Cardiac septum (tissue), 1 donor: ENCODE data around the gene TPO. TPM values are rescaled to one million over a fixed set of nuclear protein-coding genes. Genes with fewer than 3 reads are reported as not detected.
"Not testable (repeated sequence)": the region's sequence is repeated elsewhere in the genome, so short reads cannot be mapped to it uniquely, and the experiment has no call there.

Experiments used
- DNase-seq: peaks from one replicate; pipeline ENCODE4 v3.0.0-alpha.2; 2020; ENCODE audit warnings: low spot score
- intact Hi-C: fragments of 100-400 bp; cut with DNase I; formaldehyde crosslinking; loops from one replicate; pipeline ENCODE4 v1.14.0; 2022
- long read RNA-seq: library from polyadenylated mRNA; unstranded; transcript quantifications from one replicate; pipeline ENCODE4 v2.0.0, GENCODE V29; 2021
- total RNA-seq: library from RNA; stranded (reverse); fragmentation: NEBNext Ultra II Directional; extraction: Animal tissue kit (Norgen Biotek cat#: 25700); gene quantifications from one replicate; pipeline ENCODE4 v1.2.1, GENCODE V29; 2021
- donor health status: DM: no; HTN: no; CAD: no.

Gene TPO
- total RNA-seq = 11.8 TPM
- long read RNA-seq, partial matches to known transcripts = 2 of 6 reads
- long read RNA-seq, other reads (novel, unspliced or antisense) = 4 of 6 reads

- DNase-seq = no peak
- intact Hi-C loops = no loop called here
Measured at GRCh38 chr2:1413156-1413710, at the start of gene TPO. Gene TPO (plus strand): TSS chr2:1413463. CDS start chr2:1414409, 946 bp downstream.

GRCh38 chr2:1366546-1367134, 46.6 kb upstream of the TPO start:
- intact Hi-C loops = no loop called here
- DNase-seq = no peak

GRCh38 chr2:1367601-1368000, 45.7 kb upstream of the TPO start:
- no peak for DNase-seq
- intact Hi-C loops = no loop called here

- intact Hi-C loops = no loop called here
- no peak for DNase-seq
Measured at GRCh38 chr2:1369905-1370304, 43.4 kb upstream of the TPO start.

- intact Hi-C loops = no loop called here
- DNase-seq = no peak
Measured at GRCh38 chr2:1370461-1370860, 42.8 kb upstream of the TPO start.

- no peak for DNase-seq
- intact Hi-C loops = no loop called here
Measured at GRCh38 chr2:1371082-1371481, 42.2 kb upstream of the TPO start.

GRCh38 chr2:1373830-1374229, 39.4 kb upstream of the TPO start:
- intact Hi-C loops = no loop called here

GRCh38 chr2:1374287-1374686, 39.0 kb upstream of the TPO start:
- no peak for DNase-seq
- intact Hi-C loops = no loop called here

More at GRCh38 chr2:1373830-1374229, 39.4 kb upstream of the TPO start:
- DNase-seq = no peak

GRCh38 chr2:1375794-1376193, 37.5 kb upstream of the TPO start:
- intact Hi-C loops = no loop called here
- no peak for DNase-seq

GRCh38 chr2:1377473-1377872, 35.8 kb upstream of the TPO start:
- DNase-seq = no peak
- intact Hi-C loops = no loop called here

GRCh38 chr2:1378456-1379150, 34.7 kb upstream of the TPO start:
- no peak for DNase-seq
- intact Hi-C loops = no loop called here

- intact Hi-C loops = no loop called here
- no peak for DNase-seq
Measured at GRCh38 chr2:1381644-1382043, 31.6 kb upstream of the TPO start.

GRCh38 chr2:1387954-1388725, 25.1 kb upstream of the TPO start:
- not testable (repeated sequence) for DNase-seq

GRCh38 chr2:1390118-1390517, 23.1 kb upstream of the TPO start:
- intact Hi-C loops, DNase-seq: not testable (repeated sequence)

More at GRCh38 chr2:1387954-1388725, 25.1 kb upstream of the TPO start:
- intact Hi-C loops = not testable (repeated sequence)

- DNase-seq = no peak
- intact Hi-C loops = no loop called here
Measured at GRCh38 chr2:1393321-1393720, 19.9 kb upstream of the TPO start.

GRCh38 chr2:1394709-1395408, 18.4 kb upstream of the TPO start:
- intact Hi-C loops = no loop called here
- DNase-seq = no peak

GRCh38 chr2:1397350-1397749, 15.9 kb upstream of the TPO start:
- intact Hi-C loops = no loop called here
- no peak for DNase-seq

GRCh38 chr2:1398191-1398590, 15.1 kb upstream of the TPO start:
- no peak for DNase-seq
- intact Hi-C loops = no loop called here

GRCh38 chr2:1400943-1401735, 12.1 kb upstream of the TPO start:
- DNase-seq = no peak
- intact Hi-C loops = no loop called here
